Activated CD4-positive, alpha-beta T cell treated with anti-CD3 and anti-CD28 coated beads for 24 hours (primary cell): ENCODE data around the gene FOXA1.

Experiments used
- DNase-seq, 2 donors: peaks; one replicate each; pipeline ENCODE4 v3.0.0-alpha.2; 2020; ENCODE audit warnings: low read depth in 2 of 2

Gene FOXA1

DNA sequence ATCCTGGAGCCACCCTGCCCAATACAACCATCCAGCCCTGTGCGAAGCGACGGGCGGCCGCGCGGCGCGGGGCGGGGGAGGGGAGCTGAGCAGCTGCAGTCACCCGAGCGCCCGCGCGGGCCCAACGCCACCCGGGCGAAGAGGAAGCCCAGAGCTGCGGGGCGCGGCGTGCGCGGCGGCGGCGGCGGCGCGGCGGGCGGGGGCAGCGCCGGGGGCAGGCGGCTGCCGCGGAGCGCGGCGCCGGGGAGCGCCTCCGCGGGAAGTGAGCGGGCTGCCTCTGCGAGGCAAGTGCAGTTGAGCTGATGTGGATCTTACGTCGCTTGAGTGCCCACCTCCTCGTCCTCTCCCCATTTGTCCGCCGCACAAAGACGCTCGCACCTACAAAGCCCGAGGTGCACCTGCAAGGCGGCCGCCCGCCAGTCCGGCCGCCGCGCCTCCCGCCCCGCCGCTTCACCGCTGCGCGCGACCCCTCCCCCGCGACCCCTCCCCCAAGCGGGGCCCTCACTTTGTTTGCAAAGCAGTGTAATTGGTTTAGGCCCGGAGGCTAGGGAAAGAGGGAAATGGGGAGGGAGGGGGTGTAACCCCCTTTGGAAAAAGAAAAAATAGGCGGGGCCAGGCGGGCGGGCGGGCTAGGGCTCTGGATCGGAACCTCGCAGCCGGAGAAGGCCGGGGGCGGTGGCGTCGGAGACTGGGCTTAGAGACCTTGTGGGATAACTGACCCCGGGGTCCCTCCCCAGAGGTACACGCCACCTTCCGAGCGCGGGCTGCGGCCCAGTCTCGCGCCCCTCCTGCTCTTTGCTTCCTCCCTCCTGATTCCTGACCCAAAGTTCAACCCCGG lies at the start of gene FOXA1, which contains the start of gene TTC6:
TSS of gene FOXA1 (minus strand) at position 279 of the 838 bp plus-strand sequence. CDS start at position 2, 277 bp downstream.
TSS of gene TTC6 (plus strand) at position 659 of the 838 bp plus-strand sequence. CDS start 26,436 bp downstream, outside the sequence.
- DNase-seq, result no peak

- DNase-seq, result no peak
Measured at GRCh38 chr14:37643701-37644100, 48.7 kb upstream of the FOXA1 start.

- DNase-seq, result no peak
Measured at GRCh38 chr14:37642125-37642524, 47.1 kb upstream of the FOXA1 start.

- DNase-seq, result no peak
Measured at GRCh38 chr14:37641117-37641516, 46.1 kb upstream of the FOXA1 start.

GRCh38 chr14:37638599-37638998 lies 43.5 kb upstream of the FOXA1 start:
- no peak for DNase-seq

GRCh38 chr14:37637341-37637740 lies 42.3 kb upstream of the FOXA1 start:
- no peak for DNase-seq

DNA sequence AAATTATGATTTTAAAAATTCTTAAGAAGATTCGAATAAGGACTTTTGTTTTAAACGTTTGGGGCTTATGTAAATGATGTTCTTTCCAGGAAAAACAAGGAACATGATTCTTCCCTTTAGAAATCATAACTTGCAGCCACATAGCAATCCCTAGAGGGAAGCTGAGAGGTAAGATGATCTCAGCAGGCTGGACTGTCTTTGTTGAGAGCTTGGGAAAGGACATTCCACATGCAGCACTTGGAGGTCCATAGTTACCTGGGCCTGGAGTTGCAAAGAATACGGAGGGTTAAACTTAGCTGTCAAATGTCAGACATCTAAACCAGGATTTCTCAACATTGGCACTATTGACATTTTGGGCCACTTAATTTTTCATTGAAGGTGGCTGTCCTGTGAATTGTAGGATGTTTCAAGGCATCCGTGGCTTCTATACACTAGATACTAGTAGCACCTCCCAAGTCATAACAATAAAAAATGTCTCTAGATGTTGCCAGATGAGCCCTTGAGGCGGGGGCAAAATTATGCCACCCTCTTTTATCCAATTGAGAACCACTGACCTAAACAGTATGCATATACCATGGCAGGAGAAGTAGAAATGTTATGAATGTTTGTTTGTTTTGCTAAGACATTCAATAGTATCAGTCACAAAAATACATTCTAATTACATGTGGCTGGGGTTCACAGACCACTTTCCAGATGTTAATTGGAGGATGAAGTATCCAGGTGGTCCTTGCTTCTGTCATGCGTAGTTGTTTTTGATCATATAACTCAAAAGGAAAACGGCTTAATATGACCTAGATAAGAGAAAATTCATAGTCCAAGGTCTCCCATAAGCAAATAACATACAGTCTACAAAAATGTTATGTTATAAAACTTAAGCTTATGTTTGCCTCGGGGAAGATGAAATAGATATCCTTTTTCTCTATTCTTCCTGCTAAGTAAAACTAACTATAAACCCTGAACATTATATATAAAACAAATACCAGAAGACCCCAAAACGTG lies 30.8 kb upstream of the FOXA1 start:
- no peak for DNase-seq

GRCh38 chr14:37623971-37624370 lies 28.9 kb upstream of the FOXA1 start:
- no peak for DNase-seq

GRCh38 chr14:37623426-37623951 lies 28.4 kb upstream of the FOXA1 start:
- DNase-seq, result no peak

GRCh38 chr14:37622231-37622923 lies 27.3 kb upstream of the FOXA1 start:
- DNase-seq, result no peak

- no peak for DNase-seq
Measured at GRCh38 chr14:37620856-37621255, 25.8 kb upstream of the FOXA1 start.

GRCh38 chr14:37618498-37619028 lies 23.5 kb upstream of the FOXA1 start:
- no peak for DNase-seq

- no peak for DNase-seq
Measured at GRCh38 chr14:37617864-37618365, 22.9 kb upstream of the FOXA1 start.

- no peak for DNase-seq
Measured at GRCh38 chr14:37616853-37617252, 21.8 kb upstream of the FOXA1 start.

- DNase-seq, result no peak
Measured at GRCh38 chr14:37615582-37616289, 20.7 kb upstream of the FOXA1 start.

DNA sequence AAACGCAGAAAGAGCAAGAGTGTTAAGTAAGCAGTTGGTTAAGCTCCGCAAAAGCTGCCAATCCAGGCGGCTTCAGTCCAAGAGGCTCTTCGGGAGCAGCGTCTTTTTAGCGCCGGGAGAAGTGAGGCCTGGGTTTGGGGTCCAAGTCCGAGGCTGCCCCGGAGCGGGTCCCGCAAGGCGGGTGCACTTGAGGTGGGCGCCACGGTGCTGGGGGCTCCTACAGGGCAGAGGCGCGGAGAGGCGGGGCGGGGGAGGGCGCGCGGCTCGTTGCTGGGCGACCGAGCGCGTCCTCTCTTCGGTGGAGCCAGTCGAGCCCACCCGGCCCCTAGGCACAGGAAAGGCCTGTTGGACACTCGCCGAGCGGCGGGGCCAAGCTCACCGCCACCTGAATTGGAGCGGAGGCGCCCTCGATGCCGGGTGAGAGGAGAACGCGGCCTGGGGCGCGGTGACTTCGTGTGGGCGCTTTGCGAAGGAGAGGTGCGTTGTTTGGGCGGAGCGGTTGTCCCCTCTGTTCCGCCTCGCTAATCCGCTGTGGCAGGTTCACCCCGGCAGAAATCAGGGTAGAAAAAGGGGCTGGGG lies 16.0 kb upstream of the FOXA1 start:
- DNase-seq, result no peak

- no peak for DNase-seq
Measured at GRCh38 chr14:37608649-37609048, 13.6 kb upstream of the FOXA1 start.

DNA sequence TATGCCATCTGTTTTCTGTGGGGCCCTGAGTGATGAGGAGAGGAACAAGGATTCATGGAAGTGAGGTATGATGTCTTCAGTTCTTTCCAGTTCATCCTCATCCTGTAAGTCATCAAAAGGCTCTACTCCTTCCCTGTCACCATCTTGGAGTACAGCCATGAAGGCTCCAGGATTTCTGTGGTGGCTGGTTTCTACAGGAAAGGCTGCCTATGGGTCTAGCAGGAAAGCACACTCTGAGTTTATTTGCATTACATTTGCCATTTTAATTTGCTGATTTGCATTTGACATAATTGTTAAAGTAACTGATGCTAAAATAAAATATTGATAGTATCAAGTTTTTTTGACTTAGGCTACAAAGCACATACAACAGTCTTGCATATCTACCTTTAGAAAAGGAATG lies 11.6 kb upstream of the FOXA1 start:
- DNase-seq, result no peak

GRCh38 chr14:37603688-37604251 lies 8.7 kb upstream of the FOXA1 start:
- no peak for DNase-seq
